SU-DHL-6 (cell line): ENCODE measurements around the gene DIPK1A.

ENCODE experiments used
- EZH2phosphoT487 ChIP-seq: fragments of 200-600 bp; sonication (generic), shearing (Covaris generic); conservative IDR thresholded peaks from 2 replicates; pipeline ENCODE4 v1.6.1; 2018; ENCODE audit warnings: mild to moderate bottlenecking, antibody characterized with exemption, low read length, moderate library complexity, mixed read lengths
- TF ChIP-seq, protein P1 (sequence below): fragments of 200-600 bp; sonication (generic); IDR thresholded peaks from one replicate; pipeline ENCODE4 v1.5.1; 2017; ENCODE audit warnings: antibody characterized with exemption, mild to moderate bottlenecking, low read length, moderate library complexity; ENCODE audit not compliant: insufficient read depth, poor library complexity, severe bottlenecking

- TF ChIP-seq, protein P1, sequence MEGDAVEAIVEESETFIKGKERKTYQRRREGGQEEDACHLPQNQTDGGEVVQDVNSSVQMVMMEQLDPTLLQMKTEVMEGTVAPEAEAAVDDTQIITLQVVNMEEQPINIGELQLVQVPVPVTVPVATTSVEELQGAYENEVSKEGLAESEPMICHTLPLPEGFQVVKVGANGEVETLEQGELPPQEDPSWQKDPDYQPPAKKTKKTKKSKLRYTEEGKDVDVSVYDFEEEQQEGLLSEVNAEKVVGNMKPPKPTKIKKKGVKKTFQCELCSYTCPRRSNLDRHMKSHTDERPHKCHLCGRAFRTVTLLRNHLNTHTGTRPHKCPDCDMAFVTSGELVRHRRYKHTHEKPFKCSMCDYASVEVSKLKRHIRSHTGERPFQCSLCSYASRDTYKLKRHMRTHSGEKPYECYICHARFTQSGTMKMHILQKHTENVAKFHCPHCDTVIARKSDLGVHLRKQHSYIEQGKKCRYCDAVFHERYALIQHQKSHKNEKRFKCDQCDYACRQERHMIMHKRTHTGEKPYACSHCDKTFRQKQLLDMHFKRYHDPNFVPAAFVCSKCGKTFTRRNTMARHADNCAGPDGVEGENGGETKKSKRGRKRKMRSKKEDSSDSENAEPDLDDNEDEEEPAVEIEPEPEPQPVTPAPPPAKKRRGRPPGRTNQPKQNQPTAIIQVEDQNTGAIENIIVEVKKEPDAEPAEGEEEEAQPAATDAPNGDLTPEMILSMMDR, result no peak
- TF ChIP-seq EZH2phosphoT487, result no peak
These were observed 53.1 kb downstream of the DIPK1A start for GRCh38 chr1:92907949-92908684.
